K562 (cell line): ENCODE results near the gene MATR3. TPM values are rescaled to one million over a fixed set of nuclear protein-coding genes. Genes with fewer than 3 reads are reported as not detected.
A peak's percentile ranks its signal among the peaks of the same experiment; 100 is the strongest.

Source experiments
- ATAC-seq: fragments of 200-7000 bp; cut with Tn5 transposase; 3 replicates; pipeline ENCODE4 v1.9.1; 2020; ENCODE audit warnings: moderate library complexity
- BruUV-seq: library from RNA; stranded (reverse); fragments of 400-500 nt; replicated peaks from 2 replicates; lab custom pipeline; 2021; lab: Mats Ljungman, UMichigan
- CTCF ChIA-PET: fragments of 300-600 bp; formaldehyde crosslinking; extraction: SDS; loops from one replicate; lab custom pipeline; 2021; ENCODE audit warnings: low intra/inter-chr PET ratio; lab: Yijun Ruan, JAX
- POLR2A ChIA-PET: fragments of 300-600, 350-650 bp; sonication (Branson Sonifier 250); formaldehyde crosslinking; extraction: SDS; loops from one replicate; lab custom pipeline; 2021; ENCODE audit warnings: antibody characterized with exemption, inconsistent platforms; lab: Yijun Ruan, JAX
- DNase-seq, 4 experiments: peaks; one replicate each; pipeline versions ENCODE4 v3.0.0 to v3.0.0-alpha.2; 2011 to 2018; ENCODE audit warnings: low spot score in 3 of 4, mixed read lengths in 3 of 4; ENCODE audit errors: extremely low read depth in 1 of 4
- FAIRE-seq: peaks from 2 replicates; lab custom pipeline; 2011; peaks lifted over from hg19 to GRCh38; lab: Jason Lieb, UNC
- H2AFZ ChIP-seq: 2 replicates; pipeline ENCODE4 v1.6.0; 2011; ENCODE audit warnings: low read depth, low read length, control low read depth, inconsistent platforms
- H3K27ac ChIP-seq: fragments of 200-600 bp; 3 replicates; pipeline ENCODE4 v1.8.0; 2011; ENCODE audit warnings: low read depth, mild to moderate bottlenecking, control low read depth, inconsistent platforms, low read length, moderate library complexity, mixed read lengths; ENCODE audit errors: extremely low read depth
- H3K27me3 ChIP-seq, 2 experiments: fragments of 300-600 bp in 1 of 2; 2 replicates in 1 of 2; 3 replicates in 1 of 2; pipeline versions ENCODE4 v1.6.0 to v1.8.0; 2011; ENCODE audit warnings: inconsistent platforms in 2 of 2, low read length in 2 of 2, mild to moderate bottlenecking in 1 of 2, mixed read lengths in 1 of 2, moderate library complexity in 1 of 2; ENCODE audit not compliant: control insufficient read depth in 2 of 2, insufficient read depth in 2 of 2
- H3K36me3 ChIP-seq: fragments of 300-600 bp; 3 replicates; pipeline ENCODE4 v1.8.0; 2011; ENCODE audit warnings: mild to moderate bottlenecking, low read length, inconsistent platforms; ENCODE audit not compliant: control insufficient read depth, insufficient read depth
- H3K4me1 ChIP-seq, 2 experiments: fragments of 200-600 bp in 1 of 2; replicated peaks in 1 of 2; 2 replicates in 1 of 2; 3 replicates in 1 of 2; pipeline versions ENCODE4 v1.5.1 to v1.8.0; 2011; ENCODE audit warnings: inconsistent platforms in 2 of 2, low read length in 2 of 2, mild to moderate bottlenecking in 1 of 2, mixed read lengths in 1 of 2, moderate library complexity in 1 of 2; ENCODE audit not compliant: control insufficient read depth in 2 of 2, insufficient read depth in 2 of 2
- H3K4me2 ChIP-seq: 2 replicates; pipeline ENCODE4 v1.6.1; 2011; ENCODE audit warnings: low read length, control low read depth, inconsistent platforms, mixed read lengths; ENCODE audit not compliant: insufficient read depth
- H3K4me3 ChIP-seq: fragments of 200-600 bp; sonication (generic), shearing (Covaris generic); 2 replicates; pipeline ENCODE4 v1.5.1; 2016; ENCODE audit warnings: control low read depth, inconsistent platforms
- H3K79me2 ChIP-seq: fragments of 200-600 bp; 3 replicates; pipeline ENCODE4 v1.8.0; 2011; ENCODE audit warnings: low read length, inconsistent platforms; ENCODE audit not compliant: control insufficient read depth, insufficient read depth
- H3K9ac ChIP-seq, 2 experiments: 2 replicates each; pipeline versions ENCODE4 v1.6.0 to v1.6.1; 2011; ENCODE audit warnings: low read depth in 2 of 2, low read length in 2 of 2, control low read depth in 1 of 2, inconsistent platforms in 1 of 2, mild to moderate bottlenecking in 1 of 2, mixed read lengths in 1 of 2; ENCODE audit not compliant: insufficient read depth in 1 of 2
- H3K9me1 ChIP-seq: one replicate; pipeline ENCODE4 v1.6.0; 2011; ENCODE audit warnings: inconsistent platforms, mild to moderate bottlenecking, low read length, moderate library complexity; ENCODE audit not compliant: control insufficient read depth, insufficient read depth
- H3K9me3 ChIP-seq: replicated peaks from 2 replicates; pipeline ENCODE4 v1.5.1; 2011; ENCODE audit warnings: low read depth, low read length, inconsistent platforms; ENCODE audit not compliant: control insufficient read depth, insufficient read depth
- H4K20me1 ChIP-seq: replicated peaks from 2 replicates; pipeline ENCODE4 v1.6.1; 2011; ENCODE audit warnings: low read length, inconsistent platforms, mixed read lengths; ENCODE audit not compliant: control insufficient read depth, insufficient read depth
- CTCF ChIP-seq, 3 experiments: IDR thresholded peaks in 2 of 3; conservative IDR thresholded peaks in 1 of 3; 2 replicates each; pipeline ENCODE4 v1.5.1; 2011 to 2012; ENCODE audit warnings: low read length in 3 of 3, mild to moderate bottlenecking in 3 of 3, control low read depth in 2 of 3, improper control_type of control experiment in 1 of 3, inconsistent platforms in 1 of 3, low read depth in 1 of 3, mixed read lengths in 1 of 3, moderate library complexity in 1 of 3; ENCODE audit not compliant: insufficient read depth in 2 of 3
- KDM1A ChIP-seq, 2 experiments: fragments of 450-650 bp; IDR thresholded peaks; 2 replicates each; pipeline ENCODE4 v1.6.1; 2016; ENCODE audit warnings: mild to moderate bottlenecking in 2 of 2
- PKNOX1 ChIP-seq: fragments of 450-650 bp; IDR thresholded peaks from 2 replicates; pipeline ENCODE4 v1.6.1; 2016
- RAD21 ChIP-seq, 2 experiments: fragments of 250-450 bp in 1 of 2; fragments of 450-650 bp in 1 of 2; sonication (Bioruptor Pico) in 1 of 2; formaldehyde crosslinking in 1 of 2; IDR thresholded peaks in 1 of 2; conservative IDR thresholded peaks in 1 of 2; 2 replicates each; pipeline versions ENCODE4 v1.4.0 to v1.8.0; 2020 to 2022; ENCODE audit warnings: mild to moderate bottlenecking in 2 of 2, moderate library complexity in 1 of 2
- REST ChIP-seq, 2 experiments: fragments of 450-650 bp; formaldehyde crosslinking in 1 of 2; IDR thresholded peaks; 2 replicates each; pipeline versions ENCODE4 v1.4.0 to v1.6.1; 2014 to 2020; ENCODE audit warnings: mild to moderate bottlenecking in 2 of 2, borderline replicate concordance in 1 of 2, low read depth in 1 of 2
- TEAD2 ChIP-seq: fragments of 450-650 bp; IDR thresholded peaks from 2 replicates; pipeline ENCODE4 v1.6.1; 2016; ENCODE audit warnings: missing genetic modification characterization, control low read depth, missing compliant biosample characterization
- WGBS: fragments of 100-300 bp; shearing (Covaris generic); methylation state at CpG from one replicate; pipeline ENCODE4 v1.1.6; 2016; ENCODE audit warnings: low coverage, mixed read lengths; ENCODE audit not compliant: insufficient coverage; ENCODE audit errors: missing lambda C conversion rate; 5-methylcytosine and 5-hydroxymethylcytosine counted together
- in situ Hi-C: fragments of 300-500 bp; cut with MboI; formaldehyde crosslinking; loops from 4 replicates; pipeline ENCODE4 v1.15.0; 2018; ENCODE audit warnings: inconsistent platforms, mixed read lengths
- intact Hi-C: fragments of 100-400 bp; cut with micrococcal nuclease; formaldehyde crosslinking; loops from 2 replicates; pipeline ENCODE4 v1.14.2; 2022
- polyA plus RNA-seq, 8 experiments: library from polyadenylated mRNA; depleted of rRNA in 4 of 8; stranded (reverse) in 5 of 8; unstranded in 3 of 8; fragments of >200 nt; fragmentation: Nextera tagmentation in 2 of 8; fragmentation: Illumina TruSeq in 1 of 8; extraction: Ambion mirVana in 2 of 8; extraction: Trizol in 1 of 8; gene quantifications; 2 replicates each; pipeline versions ENCODE4 v1.2.1 to v1.2.3, GENCODE V29; 2011 to 2014; ENCODE audit warnings: inconsistent platforms in 1 of 8, missing spikeins in 1 of 8
- total RNA-seq, 7 experiments: library from RNA; depleted of rRNA in 6 of 7; stranded (reverse); fragments of >200 nt in 6 of 7; fragmentation: Illumina TruSeq in 2 of 7; extraction: Trizol in 2 of 7; gene quantifications; 2 replicates each; pipeline versions ENCODE4 v1.2.1 to v1.2.3, GENCODE V29; 2011 to 2021; ENCODE audit warnings: low replicate concordance in 1 of 7

MATR3 gene
- total and polyA plus RNA-seq, 9 of the 15 experiments (the other 6 are each of a cell fraction or from before 2014, with no cell fraction given) = 150 to 425 (median 263) TPM

- ChIA-PET CTCF (no interaction called here), POLR2A (interaction anchor here (0.7 to 3.2 kb wide), 3 partner anchors 12 to 385 kb away, joined by 3 to 15 read pairs (median 5); no protein-coding TSS in a partner anchor)
- in situ Hi-C loops = no loop called here
- Histone ChIP-seq H3K27ac (no peak overlapping the region), H3K4me1 (peaks cover 0 to 6% of the 10 kb centered on the region in 2 experiments; a peak in 2 of 5 replicates), H3K9me1 (no peaks in the 10 kb centered on the region), H3K4me3 (no peak overlapping the region), H3K27me3 (no peaks in the 10 kb centered on the region), H3K4me2 (no peak overlapping the region), H4K20me1 (no peaks in the 10 kb centered on the region), H2AFZ (no peak overlapping the region), H3K9me3 (no peaks in the 10 kb centered on the region), H3K9ac (no peak overlapping the region), H3K79me2 (peaks cover 2% of the 10 kb centered on the region; the same call in 1 of the 3 replicates), H3K36me3 (peaks cover 37% of the 10 kb centered on the region)
- FAIRE-seq = no peak
- ATAC-seq = peak; percentile 8; the same call in 1 of the 3 replicates
- DNase-seq = no peak
- TF ChIP-seq PKNOX1 (0 out of 2 replicates have a peak, but pooled peaks have one; percentile 17), TEAD2 (no peak), RAD21 (CRISPR knock-in tag; conservative IDR thresholded peaks at IDR 0.05 in 1 of 2, IDR thresholded peaks at IDR 0.05 in 1 of 2) (peak in 1 of 2 experiments; percentile 48; a peak in 2 of 4 replicates), REST (IDR thresholded peaks at IDR 0.05; ENCODE audit: borderline replicate concordance) (peak; percentile 26; the same call in 1 of the 2 replicates), REST (CRISPR knock-in tag; IDR thresholded peaks at IDR 0.05; ENCODE audit: low read depth) (no peak), KDM1A (IDR thresholded peaks at IDR 0.05) (no peak), CTCF (IDR thresholded peaks at IDR 0.05 in 2 of 3, conservative IDR thresholded peaks at IDR 0.05 in 1 of 3; ENCODE audit: insufficient read depth in 2 of 3, low read depth in 1 of 3, low read length in 3 of 3) (peak; percentile 5 to 39 (median 13); a peak in 3 of 6 replicates)
- WGBS = 39% methylated on average over 10 of the region's 10 CpGs
- intact Hi-C loops = loop anchor here (5.0 kb wide), 1 partner anchor 129 kb away; no protein-coding TSS in a partner anchor
- no TSS peak for BruUV-seq
Observed at GRCh38 chr5:139287890-139288635, 5.5 kb upstream of the MATR3 start.
